ENCODE measurements around the gene ARHGAP15.

The ARHGAP15 gene

DNA sequence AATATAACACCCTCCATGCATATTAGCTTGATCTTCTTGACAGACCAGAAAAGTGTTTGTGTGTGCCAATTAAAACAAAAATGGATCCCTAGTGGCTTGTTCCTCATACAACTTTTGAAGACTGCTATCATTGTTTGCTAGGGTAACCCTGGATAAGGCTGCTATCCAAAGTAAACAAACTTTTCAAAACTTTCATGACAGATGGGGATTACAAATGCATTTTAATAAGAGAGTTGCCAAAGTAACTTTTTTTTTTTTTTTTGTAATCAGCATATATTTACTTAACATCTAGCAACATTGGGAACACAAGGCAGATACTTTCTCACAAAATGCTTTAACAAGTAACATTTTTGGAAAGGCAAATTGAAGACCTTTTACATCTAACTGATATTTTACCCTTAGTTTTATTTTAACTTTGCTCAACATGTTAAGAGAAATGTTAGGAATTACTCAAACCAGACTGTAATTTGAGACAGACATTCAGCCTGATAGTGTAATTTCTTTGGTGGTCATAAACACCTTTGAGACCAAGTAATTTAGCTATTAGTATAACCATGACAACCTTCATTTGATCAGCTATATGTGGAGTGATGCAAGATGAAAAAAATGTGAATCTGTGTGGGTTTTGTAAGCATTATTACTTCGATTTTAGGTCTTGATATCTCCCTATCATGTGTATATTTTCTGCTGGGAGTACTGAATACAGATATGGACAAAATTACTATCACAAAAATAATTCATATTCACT is 300.9 kb downstream of the ARHGAP15 start:
- H3K9ac ChIP-seq (ENCODE audit: low read depth, low read length), result no peak overlapping the region
- no peak overlapping the region for H3K4me3 ChIP-seq (ENCODE audit: low read depth, low read length)
- no peaks in the 10 kb centered on the region for H3K4me1 ChIP-seq (ENCODE audit: control insufficient read depth, insufficient read depth, low read length)
- H3K27ac ChIP-seq (ENCODE audit: low read depth, low read length), result no peak overlapping the region
- no peaks in the 10 kb centered on the region for H3K36me3 ChIP-seq (ENCODE audit: control insufficient read depth, insufficient read depth, low read length)
- no peaks in the 10 kb centered on the region for H3K9me3 ChIP-seq (ENCODE audit: control insufficient read depth, insufficient read depth, low read length)
- H3K27me3 ChIP-seq (ENCODE audit: control insufficient read depth, insufficient read depth, low read length), result no peaks in the 10 kb centered on the region

GRCh38 chr2:143431316-143431715 is 302.1 kb downstream of the ARHGAP15 start:
- H3K9ac ChIP-seq (ENCODE audit: low read depth, low read length), result no peak overlapping the region
- H3K4me1 ChIP-seq (ENCODE audit: control insufficient read depth, insufficient read depth, low read length), result no peaks in the 10 kb centered on the region
- no peaks in the 10 kb centered on the region for H3K36me3 ChIP-seq (ENCODE audit: control insufficient read depth, insufficient read depth, low read length)
- H3K27me3 ChIP-seq (ENCODE audit: control insufficient read depth, insufficient read depth, low read length), result no peaks in the 10 kb centered on the region
- no peak overlapping the region for H3K4me3 ChIP-seq (ENCODE audit: low read depth, low read length)
- H3K27ac ChIP-seq (ENCODE audit: low read depth, low read length), result no peak overlapping the region
- H3K9me3 ChIP-seq (ENCODE audit: control insufficient read depth, insufficient read depth, low read length), result no peaks in the 10 kb centered on the region

- no peak overlapping the region for H3K9ac ChIP-seq (ENCODE audit: low read depth, low read length)
- H3K9me3 ChIP-seq (ENCODE audit: control insufficient read depth, insufficient read depth, low read length), result no peaks in the 10 kb centered on the region
- H3K27ac ChIP-seq (ENCODE audit: low read depth, low read length), result no peak overlapping the region
- no peaks in the 10 kb centered on the region for H3K36me3 ChIP-seq (ENCODE audit: control insufficient read depth, insufficient read depth, low read length)
- H3K4me3 ChIP-seq (ENCODE audit: low read depth, low read length), result no peak overlapping the region
- H3K4me1 ChIP-seq (ENCODE audit: control insufficient read depth, insufficient read depth, low read length), result no peaks in the 10 kb centered on the region
- H3K27me3 ChIP-seq (ENCODE audit: control insufficient read depth, insufficient read depth, low read length), result no peaks in the 10 kb centered on the region
Observed at GRCh38 chr2:143433251-143433650, 304.0 kb downstream of the ARHGAP15 start.

- no peaks in the 10 kb centered on the region for H3K27me3 ChIP-seq (ENCODE audit: control insufficient read depth, insufficient read depth, low read length)
- H3K9me3 ChIP-seq (ENCODE audit: control insufficient read depth, insufficient read depth, low read length), result no peaks in the 10 kb centered on the region
- H3K27ac ChIP-seq (ENCODE audit: low read depth, low read length), result no peak overlapping the region
- H3K4me1 ChIP-seq (ENCODE audit: control insufficient read depth, insufficient read depth, low read length), result no peaks in the 10 kb centered on the region
- H3K4me3 ChIP-seq (ENCODE audit: low read depth, low read length), result no peak overlapping the region
- H3K9ac ChIP-seq (ENCODE audit: low read depth, low read length), result no peak overlapping the region
- no peaks in the 10 kb centered on the region for H3K36me3 ChIP-seq (ENCODE audit: control insufficient read depth, insufficient read depth, low read length)
Observed at GRCh38 chr2:143433840-143434239, 304.6 kb downstream of the ARHGAP15 start.

DNA sequence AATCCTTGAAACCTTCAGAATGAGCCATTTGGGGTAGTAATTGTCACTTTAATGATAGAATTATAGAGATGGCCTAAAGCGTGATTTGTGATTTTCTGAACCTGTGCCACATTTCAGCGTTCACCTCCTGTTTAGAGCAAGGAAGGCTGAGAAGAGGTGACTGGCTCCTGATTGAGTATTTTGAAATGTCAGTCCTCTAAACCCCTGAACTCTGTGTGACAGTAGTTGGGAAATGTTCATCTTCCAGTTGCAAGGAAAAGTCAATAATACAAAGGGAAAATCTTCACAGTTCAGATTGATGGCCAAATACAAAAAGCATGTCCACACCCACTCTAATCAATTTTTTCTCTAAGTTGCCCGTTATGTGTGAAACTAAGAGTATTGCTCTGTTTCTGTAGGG is 305.2 kb downstream of the ARHGAP15 start:
- H3K9ac ChIP-seq (ENCODE audit: low read depth, low read length), result no peak overlapping the region
- no peaks in the 10 kb centered on the region for H3K36me3 ChIP-seq (ENCODE audit: control insufficient read depth, insufficient read depth, low read length)
- H3K27ac ChIP-seq (ENCODE audit: low read depth, low read length), result no peak overlapping the region
- no peaks in the 10 kb centered on the region for H3K27me3 ChIP-seq (ENCODE audit: control insufficient read depth, insufficient read depth, low read length)
- no peaks in the 10 kb centered on the region for H3K4me1 ChIP-seq (ENCODE audit: control insufficient read depth, insufficient read depth, low read length)
- H3K9me3 ChIP-seq (ENCODE audit: control insufficient read depth, insufficient read depth, low read length), result no peaks in the 10 kb centered on the region
- H3K4me3 ChIP-seq (ENCODE audit: low read depth, low read length), result no peak overlapping the region

GRCh38 chr2:143435131-143435530 is 305.9 kb downstream of the ARHGAP15 start:
- no peak overlapping the region for H3K4me3 ChIP-seq (ENCODE audit: low read depth, low read length)

DNA sequence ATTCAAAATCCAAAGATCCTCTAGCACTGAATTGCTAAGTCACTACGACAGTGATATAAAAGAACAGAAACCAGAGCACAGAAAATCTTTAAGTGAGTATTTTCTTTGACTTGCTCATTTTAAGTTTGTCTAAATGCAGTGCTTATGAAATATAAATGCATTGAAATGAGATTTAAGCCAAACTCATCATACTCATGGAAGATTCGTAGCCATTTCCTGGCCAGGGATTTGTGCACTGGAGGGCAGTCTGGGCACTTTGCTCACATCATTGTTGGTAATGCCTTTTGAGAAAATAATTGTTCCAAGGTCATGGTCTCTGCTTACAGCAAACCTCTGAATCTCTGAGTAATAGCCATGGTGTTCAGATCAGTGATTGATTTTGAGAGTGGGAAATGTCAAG is 307.7 kb downstream of the ARHGAP15 start:
- H3K9ac ChIP-seq (ENCODE audit: low read depth, low read length), result no peak overlapping the region

More at GRCh38 chr2:143435131-143435530, 305.9 kb downstream of the ARHGAP15 start:
- Histone ChIP-seq H3K4me1 (ENCODE audit: control insufficient read depth, insufficient read depth, low read length) (no peaks in the 10 kb centered on the region), H3K9me3 (ENCODE audit: control insufficient read depth, insufficient read depth, low read length) (no peaks in the 10 kb centered on the region), H3K36me3 (ENCODE audit: control insufficient read depth, insufficient read depth, low read length) (no peaks in the 10 kb centered on the region), H3K9ac (ENCODE audit: low read depth, low read length) (no peak overlapping the region), H3K27ac (ENCODE audit: low read depth, low read length) (no peak overlapping the region), H3K27me3 (ENCODE audit: control insufficient read depth, insufficient read depth, low read length) (no peaks in the 10 kb centered on the region)

DNA sequence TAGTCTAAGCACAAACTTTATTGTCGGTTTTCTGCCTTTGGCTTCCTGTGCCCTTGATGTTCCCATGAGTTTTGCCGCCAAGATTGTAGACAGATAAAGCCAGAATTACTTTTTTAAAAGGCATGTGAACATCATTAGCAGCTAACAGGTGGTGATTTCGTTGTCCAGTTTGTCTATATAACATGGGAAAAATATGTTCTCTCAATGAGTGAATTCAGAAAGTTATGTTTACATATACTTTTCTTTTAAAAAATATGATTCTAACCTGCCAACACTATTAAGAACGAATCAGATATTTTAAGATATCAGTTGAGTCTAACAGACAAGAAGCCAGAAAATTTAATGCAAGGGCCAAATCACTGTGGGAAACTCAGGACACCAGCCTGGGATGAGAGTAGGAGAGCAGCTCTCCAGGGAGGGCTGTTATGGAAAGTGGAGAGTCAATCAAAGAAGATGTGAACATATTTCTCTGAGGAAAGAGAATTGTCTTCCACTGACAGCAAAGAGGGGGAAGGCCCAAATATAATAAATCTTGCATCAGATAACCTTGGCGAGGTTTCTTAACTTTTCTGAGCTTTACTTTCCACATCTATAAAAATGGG is 311.3 kb downstream of the ARHGAP15 start:
- H3K27me3 ChIP-seq (ENCODE audit: control insufficient read depth, insufficient read depth, low read length), result no peaks in the 10 kb centered on the region
- H3K36me3 ChIP-seq (ENCODE audit: control insufficient read depth, insufficient read depth, low read length), result no peaks in the 10 kb centered on the region

More for the DNA sequence above, 307.7 kb downstream of the ARHGAP15 start:
- Histone ChIP-seq H3K27me3 (ENCODE audit: control insufficient read depth, insufficient read depth, low read length) (no peaks in the 10 kb centered on the region), H3K4me3 (ENCODE audit: low read depth, low read length) (no peak overlapping the region), H3K4me1 (ENCODE audit: control insufficient read depth, insufficient read depth, low read length) (no peaks in the 10 kb centered on the region), H3K27ac (ENCODE audit: low read depth, low read length) (no peak overlapping the region), H3K9me3 (ENCODE audit: control insufficient read depth, insufficient read depth, low read length) (no peaks in the 10 kb centered on the region), H3K36me3 (ENCODE audit: control insufficient read depth, insufficient read depth, low read length) (no peaks in the 10 kb centered on the region)

DNA sequence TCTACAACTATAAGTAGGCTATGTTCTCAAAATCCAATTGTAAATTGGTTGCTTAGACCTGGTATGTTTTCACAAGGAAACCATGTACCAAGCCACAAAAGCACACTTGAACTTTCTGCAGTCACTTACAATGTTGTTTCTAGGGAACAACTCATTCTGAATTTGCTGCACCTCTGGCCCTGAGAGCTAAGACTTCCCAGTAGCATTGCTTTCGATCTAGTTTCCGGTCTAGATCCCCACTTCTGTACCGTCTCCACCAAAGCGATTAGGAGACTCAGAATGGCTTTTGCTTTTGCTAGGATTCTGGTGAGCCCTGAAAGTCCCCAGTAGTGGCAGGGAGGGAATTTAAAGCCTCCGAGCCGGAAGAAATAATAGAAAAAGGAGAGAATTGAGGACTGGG is 313.0 kb downstream of the ARHGAP15 start:
- Histone ChIP-seq H3K27ac (ENCODE audit: low read depth, low read length) (no peak overlapping the region), H3K27me3 (ENCODE audit: control insufficient read depth, insufficient read depth, low read length) (no peaks in the 10 kb centered on the region), H3K9ac (ENCODE audit: low read depth, low read length) (no peak overlapping the region), H3K4me1 (ENCODE audit: control insufficient read depth, insufficient read depth, low read length) (no peaks in the 10 kb centered on the region), H3K4me3 (ENCODE audit: low read depth, low read length) (no peak overlapping the region), H3K9me3 (ENCODE audit: control insufficient read depth, insufficient read depth, low read length) (no peaks in the 10 kb centered on the region), H3K36me3 (ENCODE audit: control insufficient read depth, insufficient read depth, low read length) (no peaks in the 10 kb centered on the region)

More for the DNA sequence above, 311.3 kb downstream of the ARHGAP15 start:
- Histone ChIP-seq H3K9me3 (ENCODE audit: control insufficient read depth, insufficient read depth, low read length) (no peaks in the 10 kb centered on the region), H3K9ac (ENCODE audit: low read depth, low read length) (no peak overlapping the region), H3K27ac (ENCODE audit: low read depth, low read length) (no peak overlapping the region), H3K4me1 (ENCODE audit: control insufficient read depth, insufficient read depth, low read length) (no peaks in the 10 kb centered on the region), H3K4me3 (ENCODE audit: low read depth, low read length) (no peak overlapping the region)

DNA sequence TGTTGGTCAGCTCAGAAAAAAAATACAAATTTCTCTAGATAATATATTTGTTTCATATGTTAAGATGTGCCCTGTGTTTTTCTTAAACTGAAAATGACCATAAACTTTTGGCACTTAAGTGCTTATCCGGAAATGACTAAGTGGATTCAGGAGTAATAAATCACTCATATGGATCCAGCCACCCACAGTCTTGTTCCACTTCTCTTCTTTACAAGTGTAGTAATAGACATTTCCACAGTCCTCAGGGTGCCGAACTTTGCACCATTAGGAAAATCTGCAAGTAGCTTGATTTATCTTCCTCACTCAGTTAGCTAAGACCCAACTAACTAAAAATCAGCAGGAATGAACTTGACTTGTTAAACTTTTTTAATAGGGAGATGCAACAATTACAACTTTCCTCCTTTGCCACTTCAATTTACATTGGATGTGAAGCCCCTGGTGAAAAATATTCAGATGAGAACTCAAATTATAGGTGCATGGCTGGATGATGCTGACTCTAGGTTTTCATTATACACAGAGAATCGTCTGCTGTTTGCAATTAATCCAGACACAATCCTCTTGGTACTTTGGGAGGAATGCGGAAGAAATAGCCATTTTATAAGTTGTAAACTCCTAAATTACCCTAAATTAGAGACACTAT is 322.5 kb downstream of the ARHGAP15 start:
- H3K27ac ChIP-seq (ENCODE audit: low read depth, low read length), result no peak overlapping the region
- H3K36me3 ChIP-seq (ENCODE audit: control insufficient read depth, insufficient read depth, low read length), result no peaks in the 10 kb centered on the region
- H3K9me3 ChIP-seq (ENCODE audit: control insufficient read depth, insufficient read depth, low read length), result no peaks in the 10 kb centered on the region
- no peaks in the 10 kb centered on the region for H3K27me3 ChIP-seq (ENCODE audit: control insufficient read depth, insufficient read depth, low read length)
- H3K9ac ChIP-seq (ENCODE audit: low read depth, low read length), result no peak overlapping the region
- no peak overlapping the region for H3K4me3 ChIP-seq (ENCODE audit: low read depth, low read length)
- no peaks in the 10 kb centered on the region for H3K4me1 ChIP-seq (ENCODE audit: control insufficient read depth, insufficient read depth, low read length)

- Histone ChIP-seq H3K4me3 (ENCODE audit: low read depth, low read length) (no peak overlapping the region), H3K27me3 (ENCODE audit: control insufficient read depth, insufficient read depth, low read length) (no peaks in the 10 kb centered on the region)
Observed at GRCh38 chr2:143452817-143453451, 323.7 kb downstream of the ARHGAP15 start.

More at GRCh38 chr2:143452817-143453451, 323.7 kb downstream of the ARHGAP15 start:
- no peak overlapping the region for H3K27ac ChIP-seq (ENCODE audit: low read depth, low read length)
- H3K9me3 ChIP-seq (ENCODE audit: control insufficient read depth, insufficient read depth, low read length), result no peaks in the 10 kb centered on the region
- no peak overlapping the region for H3K9ac ChIP-seq (ENCODE audit: low read depth, low read length)
- H3K4me1 ChIP-seq (ENCODE audit: control insufficient read depth, insufficient read depth, low read length), result no peaks in the 10 kb centered on the region
- no peaks in the 10 kb centered on the region for H3K36me3 ChIP-seq (ENCODE audit: control insufficient read depth, insufficient read depth, low read length)
